ENCODE measurements around the gene RPL21.

Gene RPL21

DNA sequence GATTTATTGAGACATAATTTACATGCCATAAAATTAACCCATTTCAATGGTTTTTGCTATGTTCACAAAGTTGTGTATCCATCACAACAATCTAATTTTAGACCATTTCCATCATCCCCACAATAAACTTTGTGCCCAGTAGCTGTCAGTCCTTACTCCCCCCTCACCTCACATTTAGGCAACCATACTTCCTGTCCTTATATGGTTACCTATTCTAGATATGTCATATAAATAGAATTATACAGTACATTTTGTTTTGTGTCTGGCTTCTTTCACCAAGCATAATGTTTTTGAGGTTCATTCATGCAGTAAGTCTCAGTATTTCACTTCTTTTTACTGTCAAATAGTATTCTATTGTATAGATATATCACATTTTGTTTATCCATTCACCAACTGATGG lies 23.2 kb upstream of the RPL21 start:
- Histone ChIP-seq H3K4me3 (ENCODE audit: low read length) (no peak overlapping the region), H3K9ac (ENCODE audit: low read length) (no peak overlapping the region), H3K4me1 (ENCODE audit: control insufficient read depth, insufficient read depth, low read length) (no peaks in the 10 kb centered on the region), H3K27me3 (ENCODE audit: control insufficient read depth, insufficient read depth, low read length) (no peaks in the 10 kb centered on the region), H3K36me3 (ENCODE audit: control insufficient read depth, insufficient read depth, low read length) (no peaks in the 10 kb centered on the region), H3K27ac (ENCODE audit: low read depth, low read length) (no peak overlapping the region)

DNA sequence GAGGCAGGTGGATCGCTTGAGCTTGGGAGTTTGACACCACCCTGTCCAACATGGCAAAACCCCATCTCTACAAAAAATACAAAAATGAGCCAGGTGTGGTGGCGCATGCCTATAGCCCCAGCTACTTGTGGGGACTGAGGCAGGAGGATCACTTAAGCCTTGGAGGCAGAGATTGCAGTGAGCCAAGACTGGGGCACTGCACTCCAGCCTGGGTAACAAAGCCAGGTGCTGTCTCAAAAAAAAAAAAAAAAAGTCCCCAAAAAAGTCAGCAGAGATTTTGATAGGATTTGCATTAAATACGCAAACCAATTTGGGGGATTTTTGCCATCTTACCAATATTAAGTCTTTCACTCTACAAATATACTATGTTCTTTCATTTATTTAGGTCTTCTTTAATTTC lies 21.7 kb upstream of the RPL21 start:
- H3K4me3 ChIP-seq (ENCODE audit: low read length), result no peak overlapping the region
- no peaks in the 10 kb centered on the region for H3K4me1 ChIP-seq (ENCODE audit: control insufficient read depth, insufficient read depth, low read length)
- no peak overlapping the region for H3K9ac ChIP-seq (ENCODE audit: low read length)
- H3K36me3 ChIP-seq (ENCODE audit: control insufficient read depth, insufficient read depth, low read length), result no peaks in the 10 kb centered on the region
- no peak overlapping the region for H3K27ac ChIP-seq (ENCODE audit: low read depth, low read length)
- H3K27me3 ChIP-seq (ENCODE audit: control insufficient read depth, insufficient read depth, low read length), result no peaks in the 10 kb centered on the region

DNA sequence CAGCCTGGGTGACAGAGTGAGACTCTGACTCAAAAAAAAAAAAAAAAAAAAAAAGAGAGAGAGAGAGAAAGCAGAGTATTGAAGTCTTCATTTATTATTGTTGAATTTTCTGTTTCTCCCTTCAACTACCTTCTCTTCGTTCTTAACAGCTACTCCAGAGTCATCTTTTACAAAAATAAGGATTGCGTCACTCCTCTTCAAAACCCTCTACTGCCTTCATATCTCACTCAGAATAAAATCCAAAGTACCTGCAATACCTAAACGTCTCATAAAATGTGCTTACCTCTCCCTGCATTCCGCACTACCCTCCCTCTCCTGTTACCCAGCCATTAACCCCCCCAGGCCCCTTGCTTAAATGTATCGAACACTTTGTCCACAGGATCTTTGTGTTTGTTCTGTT lies 17.4 kb upstream of the RPL21 start:
- Histone ChIP-seq H3K27me3 (ENCODE audit: control insufficient read depth, insufficient read depth, low read length) (no peaks in the 10 kb centered on the region), H3K4me1 (ENCODE audit: control insufficient read depth, insufficient read depth, low read length) (no peaks in the 10 kb centered on the region), H3K27ac (ENCODE audit: low read depth, low read length) (no peak overlapping the region), H3K4me3 (ENCODE audit: low read length) (no peak overlapping the region), H3K9ac (ENCODE audit: low read length) (no peak overlapping the region), H3K36me3 (ENCODE audit: control insufficient read depth, insufficient read depth, low read length) (no peaks in the 10 kb centered on the region)

DNA sequence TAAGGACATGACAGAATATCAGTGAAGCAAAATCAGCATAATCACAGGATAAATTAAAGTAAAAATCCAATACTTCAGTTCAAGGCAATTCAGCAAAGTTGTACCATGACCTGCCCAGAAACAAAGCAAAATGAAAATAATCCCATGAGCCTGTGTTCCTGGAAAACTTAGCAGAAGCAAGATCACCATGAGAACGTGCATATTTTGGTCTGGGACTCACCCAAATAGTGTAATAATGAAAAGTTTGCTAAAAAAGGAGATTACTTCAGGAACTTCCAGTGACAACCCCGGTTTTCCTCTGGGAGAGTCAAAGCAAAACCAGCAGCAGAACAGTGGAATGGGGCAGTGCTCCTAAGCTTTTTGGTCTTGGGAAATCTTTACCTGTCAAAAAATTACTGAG lies 14.9 kb upstream of the RPL21 start:
- no peaks in the 10 kb centered on the region for H3K27me3 ChIP-seq (ENCODE audit: control insufficient read depth, insufficient read depth, low read length)
- no peak overlapping the region for H3K4me3 ChIP-seq (ENCODE audit: low read length)
- no peaks in the 10 kb centered on the region for H3K4me1 ChIP-seq (ENCODE audit: control insufficient read depth, insufficient read depth, low read length)
- H3K27ac ChIP-seq (ENCODE audit: low read depth, low read length), result no peak overlapping the region
- H3K36me3 ChIP-seq (ENCODE audit: control insufficient read depth, insufficient read depth, low read length), result no peaks in the 10 kb centered on the region
- H3K9ac ChIP-seq (ENCODE audit: low read length), result no peak overlapping the region

DNA sequence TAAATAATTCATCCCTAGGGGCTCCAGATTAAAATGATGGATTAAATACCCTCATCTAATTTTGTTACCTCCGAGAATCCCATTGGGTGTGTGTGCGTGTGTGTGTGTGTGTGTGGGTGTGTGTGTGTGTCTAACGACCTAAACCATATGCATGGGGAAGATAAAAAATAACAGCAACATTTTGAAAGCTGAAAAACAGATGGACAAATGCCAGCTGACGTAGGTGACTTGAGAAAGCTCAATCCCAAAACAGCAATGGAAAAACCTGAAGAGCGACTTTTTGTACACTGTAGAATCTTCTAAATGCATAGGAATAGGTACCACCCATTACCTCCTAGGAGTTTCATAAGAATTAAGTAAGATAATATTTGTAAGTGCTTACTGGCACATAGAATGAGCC lies 8.7 kb upstream of the RPL21 start:
- Histone ChIP-seq H3K27ac (ENCODE audit: low read depth, low read length) (no peak overlapping the region), H3K4me3 (ENCODE audit: low read length) (no peak overlapping the region), H3K9ac (ENCODE audit: low read length) (no peak overlapping the region), H3K27me3 (ENCODE audit: control insufficient read depth, insufficient read depth, low read length) (no peaks in the 10 kb centered on the region), H3K4me1 (ENCODE audit: control insufficient read depth, insufficient read depth, low read length) (no peaks in the 10 kb centered on the region), H3K36me3 (ENCODE audit: control insufficient read depth, insufficient read depth, low read length) (no peaks in the 10 kb centered on the region)

DNA sequence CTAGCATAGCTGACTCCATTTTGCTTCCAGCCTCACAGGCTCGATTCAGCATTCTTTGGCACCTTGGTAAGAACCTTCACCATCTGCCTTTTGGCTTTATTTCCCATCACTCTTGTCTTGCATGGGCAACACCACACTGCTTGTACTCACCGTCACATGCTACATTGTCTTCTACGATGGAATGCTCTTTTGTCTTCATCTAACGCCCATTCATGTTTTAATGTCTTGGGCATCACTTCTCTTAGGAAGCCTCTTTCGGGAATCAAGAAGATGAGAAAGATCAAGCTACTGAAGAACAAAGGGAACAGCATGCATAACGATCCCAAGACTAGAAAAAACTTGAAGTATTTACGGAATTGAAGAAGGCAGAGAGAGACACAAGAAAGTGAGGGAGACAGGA lies 5.7 kb upstream of the RPL21 start:
- Histone ChIP-seq H3K27ac (ENCODE audit: low read depth, low read length) (no peak overlapping the region), H3K4me1 (ENCODE audit: control insufficient read depth, insufficient read depth, low read length) (peaks cover 6% of the 10 kb centered on the region), H3K9ac (ENCODE audit: low read length) (no peak overlapping the region), H3K36me3 (ENCODE audit: control insufficient read depth, insufficient read depth, low read length) (no peaks in the 10 kb centered on the region), H3K27me3 (ENCODE audit: control insufficient read depth, insufficient read depth, low read length) (no peaks in the 10 kb centered on the region), H3K4me3 (ENCODE audit: low read length) (no peak overlapping the region)

DNA sequence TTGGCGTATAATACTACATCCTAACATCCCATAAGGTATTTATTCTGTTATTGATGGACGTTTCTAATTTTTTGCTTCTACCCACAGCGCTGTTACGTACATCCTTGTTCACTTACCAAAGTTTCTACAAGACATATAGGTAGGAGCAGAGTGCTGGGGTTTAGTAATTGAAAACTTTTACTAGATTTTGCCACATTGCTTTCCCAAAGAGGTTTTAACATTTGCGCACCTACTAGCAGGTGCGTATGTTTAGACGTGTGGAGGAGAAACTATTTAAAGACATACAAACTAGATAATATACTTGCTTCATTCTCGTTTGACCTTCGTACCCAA lies 559 bp upstream of the RPL21 start:
- H3K9ac ChIP-seq (ENCODE audit: low read length), result peak overlapping the region; percentile 38
- peak overlapping the region; percentile 97 for H3K27ac ChIP-seq (ENCODE audit: low read depth, low read length)
- peak overlapping the region; percentile 82 for H3K4me3 ChIP-seq (ENCODE audit: low read length)
- H3K4me1 ChIP-seq (ENCODE audit: control insufficient read depth, insufficient read depth, low read length), result peaks cover 18% of the 10 kb centered on the region
- no peaks in the 10 kb centered on the region for H3K27me3 ChIP-seq (ENCODE audit: control insufficient read depth, insufficient read depth, low read length)
- H3K36me3 ChIP-seq (ENCODE audit: control insufficient read depth, insufficient read depth, low read length), result peaks cover 7% of the 10 kb centered on the region

DNA sequence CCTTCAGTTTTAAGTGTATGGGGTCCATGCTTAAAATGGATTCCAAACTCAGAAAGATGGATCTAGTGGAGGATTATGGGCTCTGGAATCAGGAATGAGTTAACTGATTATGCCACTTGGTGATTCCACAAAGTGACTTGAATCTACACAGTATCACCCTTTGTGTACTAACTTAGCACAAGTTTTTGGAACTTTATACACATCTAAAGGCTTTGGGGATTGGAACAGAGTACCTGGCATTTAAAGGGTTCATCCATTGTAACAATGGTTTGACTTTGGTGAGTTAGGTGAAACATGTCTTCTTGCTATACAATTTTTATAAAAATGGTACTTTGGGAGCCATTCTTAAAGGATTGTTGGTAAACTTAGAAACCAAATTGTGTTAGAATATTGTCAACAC lies 1.1 kb downstream of the RPL21 start:
- H3K4me3 ChIP-seq (ENCODE audit: low read length), result peak overlapping the region; percentile 82

DNA sequence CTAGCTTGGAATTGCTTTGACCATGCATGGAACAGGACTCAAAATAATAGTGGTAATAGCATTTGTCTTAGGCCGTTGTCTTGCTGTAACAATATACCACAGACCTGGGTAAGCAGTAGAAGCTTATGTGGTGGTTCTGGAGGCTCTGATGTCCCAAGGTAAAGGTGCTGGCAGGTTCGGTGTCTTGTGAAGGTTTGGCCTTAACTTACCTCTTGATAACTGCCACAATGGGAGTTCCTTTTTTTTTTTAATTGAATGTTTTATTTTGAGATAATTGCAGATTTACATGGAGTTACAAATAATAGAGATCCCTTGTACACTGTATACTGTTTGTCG lies 5.8 kb downstream of the RPL21 start:
- Histone ChIP-seq H3K27ac (ENCODE audit: low read depth, low read length) (no peak overlapping the region), H3K4me3 (ENCODE audit: low read length) (no peak overlapping the region), H3K27me3 (ENCODE audit: control insufficient read depth, insufficient read depth, low read length) (no peaks in the 10 kb centered on the region), H3K4me1 (ENCODE audit: control insufficient read depth, insufficient read depth, low read length) (peaks cover 9% of the 10 kb centered on the region), H3K9ac (ENCODE audit: low read length) (no peak overlapping the region), H3K36me3 (ENCODE audit: control insufficient read depth, insufficient read depth, low read length) (peaks cover 19% of the 10 kb centered on the region)

More for the DNA sequence above, 1.1 kb downstream of the RPL21 start:
- Histone ChIP-seq H3K27me3 (ENCODE audit: control insufficient read depth, insufficient read depth, low read length) (no peaks in the 10 kb centered on the region), H3K36me3 (ENCODE audit: control insufficient read depth, insufficient read depth, low read length) (peaks cover 7% of the 10 kb centered on the region), H3K4me1 (ENCODE audit: control insufficient read depth, insufficient read depth, low read length) (peaks cover 18% of the 10 kb centered on the region), H3K27ac (ENCODE audit: low read depth, low read length) (peak overlapping the region; percentile 97), H3K9ac (ENCODE audit: low read length) (peak overlapping the region; percentile 97)

DNA sequence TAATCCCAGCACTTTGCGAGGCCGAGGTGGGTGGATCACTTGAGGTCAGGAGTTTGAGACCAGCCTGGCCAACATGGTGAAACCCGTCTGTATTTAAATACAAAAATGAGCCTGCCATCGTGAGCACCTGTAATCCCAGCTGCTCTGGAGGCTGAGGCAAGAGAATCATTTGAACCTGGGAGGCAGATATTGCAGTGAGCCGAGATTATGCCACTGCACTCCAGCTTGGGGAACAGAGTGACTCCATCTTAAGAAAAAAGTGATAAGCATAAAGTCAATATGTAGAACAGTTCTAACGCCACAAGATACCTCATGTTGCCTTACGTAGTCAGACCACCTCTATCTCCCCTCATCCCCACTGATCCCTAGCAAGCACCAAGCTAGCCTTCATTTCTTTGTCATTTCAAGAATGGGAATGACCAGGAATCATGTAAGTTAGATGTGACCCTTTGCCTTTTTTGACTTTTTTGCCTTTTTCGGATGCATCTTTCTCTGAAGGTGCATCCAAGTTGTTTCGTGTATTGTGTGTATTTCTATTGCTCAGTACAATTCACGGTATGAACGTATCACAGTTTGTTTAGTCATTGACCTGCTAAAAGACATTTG lies 6.4 kb downstream of the RPL21 start:
- H3K36me3 ChIP-seq (ENCODE audit: control insufficient read depth, insufficient read depth, low read length), result peaks cover 19% of the 10 kb centered on the region
- H3K9ac ChIP-seq (ENCODE audit: low read length), result no peak overlapping the region
- H3K4me3 ChIP-seq (ENCODE audit: low read length), result no peak overlapping the region
- no peak overlapping the region for H3K27ac ChIP-seq (ENCODE audit: low read depth, low read length)
- peaks cover 4% of the 10 kb centered on the region for H3K4me1 ChIP-seq (ENCODE audit: control insufficient read depth, insufficient read depth, low read length)
- H3K27me3 ChIP-seq (ENCODE audit: control insufficient read depth, insufficient read depth, low read length), result no peaks in the 10 kb centered on the region

DNA sequence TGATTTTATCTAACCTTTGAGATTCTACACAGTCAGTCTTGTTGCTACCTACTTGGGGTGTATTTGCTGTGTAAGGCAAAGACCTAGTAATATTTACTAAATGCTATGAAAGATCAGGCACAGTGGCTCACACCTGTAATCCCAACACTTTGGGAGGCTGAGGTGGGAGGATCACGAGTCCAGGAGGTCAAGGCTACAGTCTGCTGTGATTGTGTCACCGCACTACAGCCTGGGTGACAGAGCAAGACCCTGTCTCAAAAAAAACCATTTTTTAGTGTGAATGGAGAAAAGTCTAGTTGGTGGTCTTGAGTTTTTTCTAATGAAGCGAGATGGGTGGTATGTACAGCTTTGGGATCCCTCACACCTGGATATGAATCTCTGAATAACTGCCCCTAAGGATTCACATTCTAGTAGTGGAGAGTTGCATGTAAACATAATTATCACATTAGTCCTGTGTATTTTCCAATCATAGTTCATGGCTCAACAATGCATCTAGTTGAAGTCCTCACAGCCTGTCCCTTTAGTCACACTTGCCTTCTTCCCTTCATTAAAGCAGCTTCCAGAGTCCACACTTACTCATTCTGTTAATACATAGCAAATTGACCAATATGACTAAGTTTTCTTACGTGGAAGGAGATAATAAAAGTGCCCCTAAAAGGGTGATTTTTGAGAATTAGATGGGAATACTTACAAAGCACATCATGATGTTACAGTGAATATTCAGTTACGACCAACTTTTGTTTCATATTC lies 7.5 kb downstream of the RPL21 start:
- H3K36me3 ChIP-seq (ENCODE audit: control insufficient read depth, insufficient read depth, low read length), result peaks cover 19% of the 10 kb centered on the region

DNA sequence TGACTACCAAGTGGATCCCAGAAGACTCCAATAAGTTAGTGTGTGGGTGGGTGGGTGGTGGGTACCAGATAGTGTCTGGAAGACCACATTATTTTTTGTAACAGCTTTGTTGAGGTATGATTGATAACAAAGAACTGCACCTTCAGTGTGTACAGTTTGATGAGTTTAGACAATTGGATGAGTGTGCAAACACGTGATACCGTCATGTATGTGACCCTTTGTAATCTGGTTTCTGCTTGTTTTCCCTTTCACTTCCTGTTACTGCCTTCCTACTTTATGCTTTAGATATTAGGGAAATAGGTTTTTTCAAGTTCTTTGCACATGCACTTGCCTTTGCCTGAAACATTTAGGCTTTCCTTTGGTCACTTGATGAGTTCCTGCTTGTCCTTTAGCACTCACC lies 8.5 kb downstream of the RPL21 start:
- H3K36me3 ChIP-seq (ENCODE audit: control insufficient read depth, insufficient read depth, low read length), result peaks cover 14% of the 10 kb centered on the region
- no peaks in the 10 kb centered on the region for H3K27me3 ChIP-seq (ENCODE audit: control insufficient read depth, insufficient read depth, low read length)
- H3K9ac ChIP-seq (ENCODE audit: low read length), result no peak overlapping the region
- H3K27ac ChIP-seq (ENCODE audit: low read depth, low read length), result no peak overlapping the region
- no peak overlapping the region for H3K4me3 ChIP-seq (ENCODE audit: low read length)
- peaks cover 6% of the 10 kb centered on the region for H3K4me1 ChIP-seq (ENCODE audit: control insufficient read depth, insufficient read depth, low read length)

More for the DNA sequence above, 7.5 kb downstream of the RPL21 start:
- no peak overlapping the region for H3K4me3 ChIP-seq (ENCODE audit: low read length)
- no peaks in the 10 kb centered on the region for H3K4me1 ChIP-seq (ENCODE audit: control insufficient read depth, insufficient read depth, low read length)
- H3K27me3 ChIP-seq (ENCODE audit: control insufficient read depth, insufficient read depth, low read length), result no peaks in the 10 kb centered on the region
- no peak overlapping the region for H3K27ac ChIP-seq (ENCODE audit: low read depth, low read length)
- H3K9ac ChIP-seq (ENCODE audit: low read length), result no peak overlapping the region

DNA sequence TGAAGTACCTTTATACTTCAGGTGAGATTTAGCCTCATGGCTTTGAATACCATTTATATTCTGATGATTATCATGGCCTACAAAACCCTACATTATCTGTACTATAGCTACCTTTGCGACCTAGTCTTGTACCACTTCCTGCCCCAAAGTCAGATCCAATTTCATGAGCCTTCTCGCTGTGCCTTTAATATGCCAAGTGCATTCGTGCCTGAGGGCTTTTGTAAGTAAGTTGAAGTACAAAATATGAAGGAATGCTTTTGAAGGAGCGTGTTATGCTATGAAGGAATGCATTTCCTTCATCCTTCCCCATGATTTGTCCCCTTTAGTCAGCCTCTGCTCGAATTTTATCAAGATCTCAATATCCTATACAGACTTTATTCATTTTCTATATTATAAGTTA lies 10.0 kb downstream of the RPL21 start:
- Histone ChIP-seq H3K27ac (ENCODE audit: low read depth, low read length) (no peak overlapping the region), H3K4me3 (ENCODE audit: low read length) (no peak overlapping the region), H3K36me3 (ENCODE audit: control insufficient read depth, insufficient read depth, low read length) (peaks cover 13% of the 10 kb centered on the region), H3K27me3 (ENCODE audit: control insufficient read depth, insufficient read depth, low read length) (no peaks in the 10 kb centered on the region), H3K4me1 (ENCODE audit: control insufficient read depth, insufficient read depth, low read length) (peaks cover 13% of the 10 kb centered on the region), H3K9ac (ENCODE audit: low read length) (no peak overlapping the region)
